HEK293T (cell line): ENCODE data around the gene ZNF398.

Experiments used
- ARNT ChIP-seq: fragments of 450-650 bp; IDR thresholded peaks from 2 replicates; pipeline ENCODE4 v1.6.1; 2017; ENCODE audit warnings: mild to moderate bottlenecking
- BHLHE40 ChIP-seq: fragments of 450-650 bp; IDR thresholded peaks from 2 replicates; pipeline ENCODE4 v1.6.1; 2016; ENCODE audit warnings: mild to moderate bottlenecking, moderate library complexity, borderline replicate concordance
- CTBP1 ChIP-seq: fragments of 450-650 bp; IDR thresholded peaks from 2 replicates; pipeline ENCODE4 v1.6.1; 2016; ENCODE audit warnings: borderline replicate concordance
- FOXA1 ChIP-seq: fragments of 450-650 bp; IDR thresholded peaks from 2 replicates; pipeline ENCODE4 v1.6.1; 2016; ENCODE audit warnings: mild to moderate bottlenecking
- FOXK2 ChIP-seq: fragments of 450-650 bp; IDR thresholded peaks from 2 replicates; pipeline ENCODE4 v1.6.1; 2016; ENCODE audit warnings: mild to moderate bottlenecking
- FOXM1 ChIP-seq: fragments of 450-650 bp; IDR thresholded peaks from 2 replicates; pipeline ENCODE4 v1.6.1; 2017; ENCODE audit warnings: mild to moderate bottlenecking, borderline replicate concordance
- L3MBTL2 ChIP-seq: fragments of 450-650 bp; conservative IDR thresholded peaks from 2 replicates; pipeline ENCODE4 v1.6.1; 2016; ENCODE audit warnings: mild to moderate bottlenecking
- LEF1 ChIP-seq: fragments of 450-650 bp; IDR thresholded peaks from 2 replicates; pipeline ENCODE4 v1.6.1; 2017; ENCODE audit warnings: mild to moderate bottlenecking, borderline replicate concordance
- NFRKB ChIP-seq: fragments of 450-650 bp; IDR thresholded peaks from 2 replicates; pipeline ENCODE4 v1.6.1; 2016; ENCODE audit warnings: mild to moderate bottlenecking, moderate library complexity
- PKNOX1 ChIP-seq: fragments of 450-650 bp; IDR thresholded peaks from 2 replicates; pipeline ENCODE4 v1.6.1; 2016
- SP1 ChIP-seq: fragments of 450-650 bp; IDR thresholded peaks from 2 replicates; pipeline ENCODE4 v1.6.1; 2017
- SUZ12 ChIP-seq: fragments of 450-650 bp; IDR thresholded peaks from 2 replicates; pipeline ENCODE4 v1.6.1; 2016; ENCODE audit warnings: mild to moderate bottlenecking
- TARDBP ChIP-seq: fragments of 450-650 bp; IDR thresholded peaks from 2 replicates; pipeline ENCODE4 v1.6.1; 2016
- ZNF384 ChIP-seq: fragments of 450-650 bp; IDR thresholded peaks from 2 replicates; pipeline ENCODE4 v1.6.1; 2016

GRCh38 chr7:149166142-149166541 lies 18.9 kb downstream of the ZNF398 start:
- TF ChIP-seq ARNT (no peak), PKNOX1 (no peak), NFRKB (no peak), SP1 (no peak), BHLHE40 (no peak), CTBP1 (no peak), ZNF384 (no peak), LEF1 (no peak), FOXK2 (no peak), FOXM1 (no peak), SUZ12 (no peak), L3MBTL2 (no peak), TARDBP (no peak), FOXA1 (no peak)
